Epithelial cell of proximal tubule (primary cell): Measurements from ENCODE around the gene PECR. TPM values are rescaled to one million over a fixed set of nuclear protein-coding genes. Genes with fewer than 3 reads are reported as not detected.
A peak's percentile ranks its signal among the peaks of the same experiment; 100 is the strongest.

Experiments used
- DNase-seq: peaks from one replicate; pipeline ENCODE4 v3.0.0-alpha.2; 2011; ENCODE audit warnings: low read depth
- H3K4me3 ChIP-seq: 2 replicates; pipeline ENCODE4 v1.5.1; 2011; ENCODE audit warnings: low read depth, mild to moderate bottlenecking, low read length
- CTCF ChIP-seq: conservative IDR thresholded peaks from 2 replicates; pipeline ENCODE4 v1.5.1; 2012; ENCODE audit warnings: low read depth, mild to moderate bottlenecking, low read length
- total RNA-seq: library from RNA; depleted of rRNA; stranded (reverse); fragments of >200 nt; gene quantifications from 2 replicates; pipeline ENCODE4 v1.2.3, GENCODE V29; 2015

PECR gene
- total RNA-seq, 1 donor from 2014 or later: 16.7 TPM

DNA sequence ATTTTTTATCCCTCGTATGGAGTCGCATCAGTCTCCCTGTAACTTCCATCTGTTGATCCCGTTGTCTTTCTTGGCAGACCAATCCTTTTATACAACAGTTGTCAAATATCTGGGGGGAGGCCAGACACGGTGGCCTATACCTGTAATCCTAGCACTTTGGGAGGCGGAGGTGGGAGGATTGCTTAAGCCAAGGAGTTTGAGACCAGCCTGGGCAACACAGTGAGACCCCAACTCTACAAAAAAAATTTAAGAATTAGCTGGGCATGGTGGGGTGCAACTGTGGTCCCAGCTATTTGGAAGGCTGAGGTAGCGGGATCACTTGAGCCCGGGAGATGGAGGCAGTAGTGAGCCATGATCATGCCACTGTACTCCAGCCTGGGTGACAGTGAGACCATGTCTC is 29.5 kb upstream of the PECR start:
- no peak for TF ChIP-seq CTCF
- no peak overlapping the region for H3K4me3 ChIP-seq
- DNase-seq: no peak

- no peak for DNase-seq
- peak overlapping the region; percentile 81 for H3K4me3 ChIP-seq
- no peak for TF ChIP-seq CTCF
Observed at GRCh38 chr2:216110620-216111019, 29.0 kb upstream of the PECR start.

GRCh38 chr2:216109962-216110614 is 28.5 kb upstream of the PECR start:
- no peak for DNase-seq
- TF ChIP-seq CTCF: peak; percentile 55
- peak overlapping the region; percentile 81 for H3K4me3 ChIP-seq

DNA sequence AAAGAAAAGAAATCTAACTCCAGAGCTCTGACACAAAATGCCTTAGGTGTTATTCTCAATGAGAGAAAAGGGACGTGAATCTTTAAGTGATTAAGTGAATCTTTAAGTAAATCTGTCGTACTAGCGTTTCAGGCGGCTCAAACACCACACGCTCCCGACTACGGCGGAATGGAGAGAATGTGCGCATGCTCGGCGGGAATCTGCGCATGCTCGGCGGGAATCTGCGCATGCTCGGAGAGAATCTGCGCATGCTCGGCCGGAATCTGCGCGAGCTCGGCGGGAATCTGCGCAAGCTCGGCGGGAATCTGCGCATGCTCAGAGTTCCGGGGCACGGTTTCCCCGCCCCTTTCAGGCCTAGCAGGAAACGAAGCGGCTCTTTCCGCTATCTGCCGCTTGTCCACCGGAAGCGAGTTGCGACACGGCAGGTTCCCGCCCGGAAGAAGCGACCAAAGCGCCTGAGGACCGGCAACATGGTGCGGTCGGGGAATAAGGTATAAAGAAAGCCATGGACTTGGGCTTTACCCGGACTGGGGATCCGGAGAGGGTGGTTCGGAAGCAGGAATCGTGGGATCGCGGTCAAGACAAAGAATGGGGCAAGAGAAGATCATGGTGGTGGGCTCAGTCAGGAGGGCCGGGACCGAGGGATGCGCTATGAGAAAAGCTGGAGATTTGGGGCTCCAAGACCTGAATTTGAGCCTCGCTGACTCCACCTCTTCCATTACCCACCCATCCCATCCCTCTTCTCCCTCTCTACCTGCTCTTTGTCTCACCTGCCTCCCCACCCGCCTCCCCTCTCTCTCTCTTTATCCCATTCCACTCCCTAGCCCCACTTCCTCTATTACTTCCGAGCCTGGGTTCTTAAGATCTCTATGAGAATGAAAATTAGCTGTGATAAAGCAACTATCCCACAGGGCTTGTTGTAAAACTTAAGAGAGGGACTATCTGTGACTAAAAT is 27.6 kb upstream of the PECR start, which contains the start of gene XRCC5:
TSS of gene XRCC5 (plus strand) at position 382 of the 955 bp plus-strand sequence. CDS start at position 471, 89 bp downstream.
- no peak for DNase-seq
- peak within 1 kb of the TSS; percentile 81 for H3K4me3 ChIP-seq
- TF ChIP-seq CTCF: no peak

DNA sequence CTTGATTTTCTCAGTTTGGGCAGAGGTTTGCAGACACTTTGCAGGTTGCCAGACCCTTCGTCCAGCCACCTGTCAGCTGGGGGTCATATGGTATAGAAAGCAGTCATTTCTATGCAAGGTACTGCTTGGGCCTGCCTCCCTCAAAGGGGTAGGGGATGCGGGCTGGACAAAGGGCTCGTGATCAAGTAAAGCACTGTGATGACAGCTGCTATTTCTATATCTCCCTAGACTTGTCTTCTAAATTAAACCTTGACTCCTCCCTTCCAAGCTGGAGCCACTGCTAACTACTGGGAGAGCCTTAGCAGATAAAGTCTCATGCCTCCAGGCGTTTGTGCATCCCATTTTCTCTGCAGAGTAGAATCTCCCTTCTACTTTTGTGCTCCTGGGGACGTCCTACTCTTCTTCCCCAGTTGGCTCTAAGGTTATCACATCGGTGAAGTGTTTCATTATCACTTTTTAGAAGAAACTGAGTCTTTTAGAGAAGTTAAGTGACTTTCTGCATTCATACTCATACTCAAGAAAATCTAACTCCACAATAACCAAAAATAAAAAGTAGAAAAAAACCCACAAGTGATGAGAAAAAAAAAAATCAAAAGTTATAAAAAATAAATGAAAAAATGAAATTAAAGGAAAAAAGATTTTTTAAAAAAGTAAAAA is 26.8 kb upstream of the PECR start:
- H3K4me3 ChIP-seq: peak overlapping the region; percentile 81
- no peak for TF ChIP-seq CTCF
- DNase-seq: no peak

DNA sequence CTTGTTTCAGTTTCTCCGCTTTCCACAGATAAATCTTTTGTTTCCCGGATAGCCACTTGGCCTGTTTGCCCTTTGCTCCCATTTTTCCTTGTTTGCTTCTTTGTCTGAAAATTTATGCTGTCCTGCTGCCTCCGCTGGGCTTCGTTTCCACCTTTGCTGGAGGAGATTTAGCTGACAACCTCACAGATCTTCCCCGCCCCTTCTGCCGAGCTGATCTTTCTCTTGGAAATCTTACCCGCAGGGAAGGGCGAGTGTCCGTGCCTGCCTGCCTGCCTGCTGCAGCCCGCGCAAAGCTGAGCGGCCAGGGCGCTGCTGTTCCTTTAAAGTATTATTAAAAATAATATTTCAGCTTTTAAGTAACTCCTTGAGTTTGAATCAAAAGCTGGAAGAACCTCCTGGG is 26.2 kb upstream of the PECR start:
- no peak for DNase-seq
- peak overlapping the region; percentile 81 for H3K4me3 ChIP-seq
- TF ChIP-seq CTCF: no peak
